ENCODE measurements around the gene KRT73. TPM values are rescaled to one million over a fixed set of nuclear protein-coding genes. Genes with fewer than 3 reads are reported as not detected.

Gene KRT73
- total and polyA plus RNA-seq, 2 experiments from 2014 or later = not detected

DNA sequence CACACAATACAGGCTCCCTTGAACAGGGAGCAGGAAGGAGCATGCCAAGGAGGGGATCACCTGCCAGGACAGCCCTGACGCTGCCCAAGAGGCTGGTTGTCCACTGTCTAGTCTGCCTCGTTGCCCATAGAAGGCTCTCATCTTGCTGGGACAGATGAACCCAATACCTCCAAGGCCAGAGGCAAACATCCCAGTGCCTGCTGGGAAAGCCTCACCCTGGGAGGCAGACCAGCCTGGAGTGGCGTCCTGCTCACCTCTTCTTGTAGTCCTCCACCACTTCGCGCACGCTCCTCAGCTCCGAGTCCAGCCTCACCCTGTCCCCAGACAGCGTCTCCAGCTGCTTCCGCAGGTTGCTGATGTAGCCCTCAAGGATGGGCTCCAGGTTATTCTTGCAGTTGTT, 2.4 kb downstream of the KRT73 start:
- Histone ChIP-seq H3K27me3 (peaks cover 16% of the 10 kb centered on the region), H3K36me3 (replicated peaks; ENCODE audit: insufficient read depth, low read depth) (no peaks in the 10 kb centered on the region), H3K79me2 (no peaks in the 10 kb centered on the region), H3K27ac (no peak overlapping the region), H3K4me3 (no peak overlapping the region), H3K4me2 (no peak overlapping the region), H3K4me1 (ENCODE audit: insufficient read depth) (no peaks in the 10 kb centered on the region), H3K9me2 (replicated peaks; ENCODE audit: insufficient read depth) (no peaks in the 10 kb centered on the region), H2AFZ (no peak overlapping the region), H3K9me3 (ENCODE audit: low read depth) (no peaks in the 10 kb centered on the region), H4K20me1 (ENCODE audit: insufficient read depth, poor library complexity, severe bottlenecking) (no peaks in the 10 kb centered on the region)
- 88% methylated on average over 9 of the region's 9 CpGs for WGBS (ENCODE audit: low lambda C conversion rate, missing lambda C conversion rate)
- DNase-seq (ENCODE audit: low spot score) = no peak
- TF ChIP-seq CTCF (IDR thresholded peaks at IDR 0.05; ENCODE audit: poor library complexity) (no peak), EZH2 (IDR thresholded peaks at IDR 0.05; ENCODE audit: borderline replicate concordance) (no peak), EZH2phosphoT487 (IDR thresholded peaks at IDR 0.05; ENCODE audit: low read depth, severe bottlenecking, unreplicated experiment) (no peak)

DNA sequence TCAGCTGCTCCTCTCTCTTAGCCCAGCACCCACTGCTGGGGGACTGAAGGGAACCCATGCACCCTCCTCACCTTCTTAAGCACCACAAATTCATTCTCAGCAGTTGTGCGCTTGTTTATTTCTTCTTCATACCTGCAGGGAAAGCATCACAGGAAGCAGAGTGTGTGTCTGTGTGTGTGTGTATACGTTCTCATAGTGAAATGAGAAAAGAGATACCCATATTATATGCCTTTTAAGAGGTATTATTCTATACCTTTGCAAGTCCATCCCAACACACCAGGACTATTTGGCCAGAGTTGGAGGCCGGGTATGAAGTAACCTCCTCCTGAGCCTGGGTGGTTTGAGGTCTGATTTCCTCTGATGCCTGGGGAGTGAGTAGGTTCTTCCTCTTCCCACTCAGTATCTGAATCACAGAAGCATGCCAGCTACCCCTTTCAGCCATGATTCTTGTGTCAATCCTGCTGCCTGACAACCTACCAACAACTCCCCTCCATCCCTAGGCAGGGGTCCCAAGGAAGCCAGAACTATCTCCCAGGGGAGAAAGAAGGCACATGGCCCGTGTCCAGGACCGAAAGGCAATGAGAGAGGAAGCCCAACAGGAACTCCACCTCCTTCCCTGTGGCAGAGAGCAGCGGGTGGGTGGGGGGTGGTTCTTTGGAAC, 3.0 kb downstream of the KRT73 start:
- Histone ChIP-seq H2AFZ (no peak overlapping the region), H4K20me1 (ENCODE audit: insufficient read depth, poor library complexity, severe bottlenecking) (no peaks in the 10 kb centered on the region), H3K79me2 (no peaks in the 10 kb centered on the region), H3K36me3 (replicated peaks; ENCODE audit: insufficient read depth, low read depth) (no peaks in the 10 kb centered on the region), H3K9me2 (replicated peaks; ENCODE audit: insufficient read depth) (no peaks in the 10 kb centered on the region), H3K4me1 (ENCODE audit: insufficient read depth) (no peaks in the 10 kb centered on the region), H3K4me2 (no peak overlapping the region), H3K9me3 (ENCODE audit: low read depth) (no peaks in the 10 kb centered on the region), H3K4me3 (no peak overlapping the region), H3K27me3 (peaks cover 20% of the 10 kb centered on the region), H3K27ac (no peak overlapping the region)
- TF ChIP-seq CTCF (IDR thresholded peaks at IDR 0.05; ENCODE audit: poor library complexity) = no peak
- TF ChIP-seq EZH2phosphoT487 (IDR thresholded peaks at IDR 0.05; ENCODE audit: low read depth, severe bottlenecking, unreplicated experiment) = no peak
- no peak for TF ChIP-seq EZH2 (IDR thresholded peaks at IDR 0.05; ENCODE audit: borderline replicate concordance)
- DNase-seq (ENCODE audit: low spot score) = no peak
- 86% methylated on average over 6 of the region's 6 CpGs for WGBS (ENCODE audit: low lambda C conversion rate, missing lambda C conversion rate)

GRCh38 chr12:52614381-52615207, 3.8 kb downstream of the KRT73 start:
- DNase-seq (ENCODE audit: low spot score) = no peak
- no peak overlapping the region for H3K27ac ChIP-seq
- TF ChIP-seq CTCF (IDR thresholded peaks at IDR 0.05; ENCODE audit: poor library complexity) (no peak), EZH2phosphoT487 (IDR thresholded peaks at IDR 0.05; ENCODE audit: low read depth, severe bottlenecking, unreplicated experiment) (no peak), EZH2 (IDR thresholded peaks at IDR 0.05; ENCODE audit: borderline replicate concordance) (no peak)
- H3K4me1 ChIP-seq (ENCODE audit: insufficient read depth) = no peaks in the 10 kb centered on the region
- H3K27me3 ChIP-seq = peaks cover 27% of the 10 kb centered on the region
- no peak overlapping the region for H3K4me2 ChIP-seq
- H3K79me2 ChIP-seq = no peaks in the 10 kb centered on the region
- H3K9me3 ChIP-seq (ENCODE audit: low read depth) = no peaks in the 10 kb centered on the region
- no peaks in the 10 kb centered on the region for H3K36me3 ChIP-seq (replicated peaks; ENCODE audit: insufficient read depth, low read depth)
- H3K4me3 ChIP-seq = no peak overlapping the region
- no peak overlapping the region for H2AFZ ChIP-seq
- H4K20me1 ChIP-seq (ENCODE audit: insufficient read depth, poor library complexity, severe bottlenecking) = no peaks in the 10 kb centered on the region
- WGBS (ENCODE audit: low lambda C conversion rate, missing lambda C conversion rate) = 91% methylated on average over 10 of the region's 10 CpGs
- H3K9me2 ChIP-seq (replicated peaks; ENCODE audit: insufficient read depth) = no peaks in the 10 kb centered on the region
